H1 (cell line): Measurements from ENCODE around the gene SPHK1. TPM values are rescaled to one million over a fixed set of nuclear protein-coding genes. Genes with fewer than 3 reads are reported as not detected.

Source experiments
- CTCF ChIA-PET: fragments of 300-600 bp; sonication (Branson Sonifier 250); formaldehyde crosslinking; loops from one replicate; lab custom pipeline; 2021; ENCODE audit not compliant: partially characterized antibody; lab: Charles Lee
- POLR2A ChIA-PET: fragments of 300-600 bp; sonication (Branson Sonifier 250); formaldehyde crosslinking; loops from one replicate; lab custom pipeline; 2021; ENCODE audit warnings: inconsistent platforms; ENCODE audit not compliant: partially characterized antibody; lab: Charles Lee
- DNase-seq, 2 experiments: peaks; one replicate each; pipeline versions ENCODE4 v3.0.0 to v3.0.0-alpha.2; 2010 to 2022; ENCODE audit warnings: low spot score in 2 of 2, low read depth in 1 of 2, mixed read lengths in 1 of 2
- FAIRE-seq: peaks from 2 replicates; lab custom pipeline; 2011; peaks lifted over from hg19 to GRCh38; lab: Jason Lieb, UNC
- H2AFZ ChIP-seq: 2 replicates; pipeline ENCODE4 v1.8.1; 2012; ENCODE audit warnings: low read length, inconsistent platforms
- H2AK5ac ChIP-seq: 2 replicates; pipeline ENCODE4 v1.6.1; 2013; ENCODE audit warnings: low read depth, low read length
- H2BK120ac ChIP-seq: replicated peaks from 2 replicates; pipeline ENCODE3; 2013; ENCODE audit warnings: low read depth, low read length, inconsistent platforms
- H2BK12ac ChIP-seq: 2 replicates; pipeline ENCODE4 v1.6.1; 2013; ENCODE audit warnings: low read depth, low read length
- H2BK15ac ChIP-seq: 2 replicates; pipeline ENCODE4 v1.6.1; 2013; ENCODE audit warnings: low read length
- H2BK20ac ChIP-seq: 2 replicates; pipeline ENCODE4 v1.6.1; 2013; ENCODE audit warnings: low read length
- H2BK5ac ChIP-seq: 2 replicates; pipeline ENCODE4 v1.6.1; 2013; ENCODE audit warnings: low read depth, low read length
- H3K14ac ChIP-seq: 2 replicates; pipeline ENCODE4 v1.6.1; 2013; ENCODE audit warnings: inconsistent platforms; ENCODE audit not compliant: insufficient read length
- H3K18ac ChIP-seq: 2 replicates; pipeline ENCODE4 v1.6.1; 2013; ENCODE audit warnings: low read length; ENCODE audit errors: extremely low read depth
- H3K23ac ChIP-seq: 2 replicates; pipeline ENCODE4 v1.6.1; 2013; ENCODE audit warnings: inconsistent platforms; ENCODE audit not compliant: insufficient read length
- H3K23me2 ChIP-seq: 2 replicates; pipeline ENCODE4 v1.6.1; 2013; ENCODE audit warnings: low read depth, low read length
- H3K27ac ChIP-seq: 2 replicates; pipeline ENCODE4 v1.6.1; 2011; ENCODE audit warnings: low read depth, low read length, inconsistent platforms
- H3K27me3 ChIP-seq, 4 experiments: replicated peaks in 1 of 4; 1 replicate in 1 of 4; 2 replicates in 3 of 4; pipeline versions ENCODE4 v1.6.1 to v1.8.1; 2011 to 2013; ENCODE audit warnings: low read length in 3 of 4, mild to moderate bottlenecking in 3 of 4, inconsistent platforms in 2 of 4, mixed read lengths in 2 of 4, moderate library complexity in 1 of 4; ENCODE audit not compliant: control insufficient read depth in 3 of 4, insufficient read depth in 3 of 4; ENCODE audit errors: extremely low read depth in 1 of 4
- H3K36me3 ChIP-seq, 4 experiments: 2 replicates each; pipeline versions ENCODE4 v1.6.1 to v1.8.1; 2011 to 2013; ENCODE audit warnings: mild to moderate bottlenecking in 4 of 4, low read length in 3 of 4, moderate library complexity in 2 of 4, control low read depth in 1 of 4, inconsistent platforms in 1 of 4; ENCODE audit not compliant: insufficient read depth in 4 of 4, control insufficient read depth in 2 of 4
- H3K4ac ChIP-seq: replicated peaks from 2 replicates; pipeline ENCODE3; 2013; ENCODE audit warnings: low read length, low read depth, mixed read lengths, inconsistent platforms; ENCODE audit not compliant: insufficient read length
- H3K4me1 ChIP-seq, 4 experiments: replicated peaks in 1 of 4; 1 replicate in 1 of 4; 2 replicates in 3 of 4; pipeline versions ENCODE4 v1.6.1 to v1.8.1; 2011 to 2013; ENCODE audit warnings: low read length in 3 of 4, inconsistent platforms in 2 of 4, mixed read lengths in 1 of 4; ENCODE audit not compliant: insufficient read depth in 4 of 4, control insufficient read depth in 3 of 4
- H3K4me2 ChIP-seq, 2 experiments: 2 replicates each; pipeline versions ENCODE4 v1.6.1 to v1.8.1; 2011 to 2013; ENCODE audit warnings: low read depth in 2 of 2, low read length in 2 of 2, control low read depth in 1 of 2, inconsistent platforms in 1 of 2, mild to moderate bottlenecking in 1 of 2; ENCODE audit not compliant: insufficient read depth in 1 of 2
- H3K4me3 ChIP-seq, 4 experiments: fragments of 200-600, 300-600 bp in 1 of 4; sonication (generic), shearing (Covaris generic), sonication (Bioruptor Twin) in 1 of 4; 2 replicates each; pipeline versions ENCODE4 v1.5.1 to v1.8.1; 2011 to 2016; ENCODE audit warnings: low read length in 4 of 4, low read depth in 3 of 4, control low read depth in 2 of 4, inconsistent platforms in 2 of 4, mild to moderate bottlenecking in 2 of 4, mixed read lengths in 1 of 4, moderate library complexity in 1 of 4; ENCODE audit not compliant: insufficient read depth in 2 of 4; ENCODE audit errors: extremely low read depth in 1 of 4
- H3K56ac ChIP-seq: replicated peaks from 2 replicates; pipeline ENCODE3; 2013; ENCODE audit warnings: low read depth, mild to moderate bottlenecking, mixed read lengths, low read length, inconsistent platforms; ENCODE audit not compliant: insufficient read length
- H3K79me1 ChIP-seq: 2 replicates; pipeline ENCODE4 v1.6.1; 2013; ENCODE audit warnings: low read depth, low read length, control low read depth
- H3K79me2 ChIP-seq, 2 experiments: 2 replicates each; pipeline versions ENCODE4 v1.6.1 to v1.8.1; 2012 to 2013; ENCODE audit warnings: low read length in 2 of 2, mild to moderate bottlenecking in 2 of 2, inconsistent platforms in 1 of 2; ENCODE audit not compliant: insufficient read depth in 2 of 2, control insufficient read depth in 1 of 2
- H3K9ac ChIP-seq, 4 experiments: replicated peaks in 1 of 4; 1 replicate in 1 of 4; 2 replicates in 3 of 4; pipeline versions ENCODE4 v1.6.1 to v1.8.1; 2011 to 2013; ENCODE audit warnings: low read depth in 3 of 4, low read length in 3 of 4, control low read depth in 2 of 4, mild to moderate bottlenecking in 2 of 4, moderate library complexity in 2 of 4, inconsistent platforms in 1 of 4; ENCODE audit errors: extremely low read depth in 1 of 4
- H3K9me3 ChIP-seq, 2 experiments: 2 replicates each; pipeline versions ENCODE4 v1.6.1 to v1.8.1; 2012 to 2013; ENCODE audit warnings: mild to moderate bottlenecking in 2 of 2, moderate library complexity in 2 of 2, control low read depth in 1 of 2, inconsistent platforms in 1 of 2, low read depth in 1 of 2, low read length in 1 of 2, mixed read lengths in 1 of 2; ENCODE audit not compliant: insufficient read depth in 2 of 2
- H4K20me1 ChIP-seq, 2 experiments: replicated peaks in 1 of 2; 2 replicates each; pipeline versions ENCODE3 to v1.8.1; 2011 to 2013; ENCODE audit warnings: inconsistent platforms in 2 of 2, low read length in 2 of 2, mild to moderate bottlenecking in 1 of 2; ENCODE audit not compliant: insufficient read depth in 2 of 2, control insufficient read depth in 1 of 2
- H4K5ac ChIP-seq: 2 replicates; pipeline ENCODE4 v1.6.1; 2013; ENCODE audit warnings: low read length, low read depth, mixed read lengths, inconsistent platforms; ENCODE audit not compliant: insufficient read length
- H4K8ac ChIP-seq: 2 replicates; pipeline ENCODE4 v1.8.0; 2013; ENCODE audit warnings: mild to moderate bottlenecking, moderate library complexity, low read length, inconsistent platforms; ENCODE audit not compliant: insufficient read depth; ENCODE audit errors: extremely low read depth
- H4K91ac ChIP-seq: replicated peaks from 2 replicates; pipeline ENCODE3; 2013; ENCODE audit warnings: low read length, mixed read lengths, inconsistent platforms; ENCODE audit not compliant: insufficient read length
- GABPA ChIP-seq: IDR thresholded peaks from 2 replicates; pipeline ENCODE4 v1.6.1; 2011; ENCODE audit warnings: mild to moderate bottlenecking, low read length, moderate library complexity, borderline replicate concordance; ENCODE audit not compliant: insufficient read depth
- PHF8 ChIP-seq: fragments of 200-600 bp; sonication (generic); conservative IDR thresholded peaks from 2 replicates; pipeline ENCODE4 v1.7.1; 2012; ENCODE audit warnings: low read depth, mild to moderate bottlenecking, inconsistent platforms, low read length, moderate library complexity
- SP2 ChIP-seq: IDR thresholded peaks from 2 replicates; pipeline ENCODE4 v1.6.1; 2012; ENCODE audit warnings: mild to moderate bottlenecking, low read length, inconsistent platforms
- WGBS, 2 experiments: shearing (Covaris generic) in 1 of 2; methylation state at CpG; one replicate each; pipeline versions ENCODE4 v1.1.6 to v1.1.7; 2013 to 2015; ENCODE audit warnings: low lambda C conversion rate in 2 of 2, mixed read lengths in 2 of 2, inconsistent platforms in 1 of 2, low coverage in 1 of 2, missing lambda C conversion rate in 1 of 2; ENCODE audit not compliant: insufficient replicate concordance in 2 of 2, insufficient coverage in 1 of 2, insufficient read length in 1 of 2; ENCODE audit errors: extremely low coverage in 1 of 2, missing lambda C conversion rate in 1 of 2; 5-methylcytosine and 5-hydroxymethylcytosine counted together
- polyA plus RNA-seq, 7 experiments: library from polyadenylated mRNA; depleted of rRNA in 3 of 7; stranded (reverse) in 5 of 7; unstranded in 2 of 7; fragments of >200 nt in 5 of 7; fragments of 200-250 nt in 2 of 7; gene quantifications; 1 replicate in 5 of 7; 2 replicates in 1 of 7; 4 replicates in 1 of 7; pipeline versions ENCODE4 v1.2.1 to v1.2.3, GENCODE V29; 2011 to 2013; ENCODE audit warnings: missing spikeins in 2 of 7, mixed read lengths in 2 of 7
- total RNA-seq: library from RNA; stranded (reverse); fragmentation: NEBNext Ultra II Directional; extraction: Animal tissue kit (Norgen Biotek cat#: 25700); gene quantifications from 2 replicates; pipeline ENCODE4 v1.2.1, GENCODE V29; 2021

The SPHK1 gene
- total and polyA plus RNA-seq, 2 of the 8 experiments (the other 6 are each of a cell fraction or from before 2014, with no cell fraction given): 2.4 TPM

- H3K27me3 ChIP-seq: no peaks in the 10 kb centered on the region
- H2BK15ac ChIP-seq: no peak overlapping the region
- H3K9me3 ChIP-seq: no peaks in the 10 kb centered on the region
- H3K4me2 ChIP-seq: no peak overlapping the region
- H3K23ac ChIP-seq: no peak overlapping the region
- ChIA-PET CTCF (interaction anchor here (1.4 to 29.3 kb wide), 2 partner anchors 27 to 58 kb away, joined by 4 to 635 read pairs; partner anchors contain the start of gene SPHK1), POLR2A (no interaction called here)
- no peak overlapping the region for H2BK120ac ChIP-seq
- H2BK20ac ChIP-seq: no peak overlapping the region
- 79% methylated on average over 6 of the region's 6 CpGs; no CpG with 5 or more reads in 1 of the 2 experiments for WGBS, 2 experiments
- no peaks in the 10 kb centered on the region for H3K23me2 ChIP-seq
- H2BK5ac ChIP-seq: no peak overlapping the region
- H2BK12ac ChIP-seq: no peak overlapping the region
- H2AK5ac ChIP-seq: no peak overlapping the region
- H4K91ac ChIP-seq: no peak overlapping the region
- H3K79me1 ChIP-seq: no peaks in the 10 kb centered on the region
- no peak overlapping the region for H4K5ac ChIP-seq
- no peaks in the 10 kb centered on the region for H3K79me2 ChIP-seq
- no peak overlapping the region for H3K18ac ChIP-seq
- H3K4me1 ChIP-seq: no peaks in the 10 kb centered on the region
- H2AFZ ChIP-seq: no peak overlapping the region
- H3K14ac ChIP-seq: no peak overlapping the region
- no peaks in the 10 kb centered on the region for H4K20me1 ChIP-seq
- TF ChIP-seq SP2: no peak
- no peak for TF ChIP-seq GABPA
- no peak for TF ChIP-seq PHF8
- FAIRE-seq (no peak), DNase-seq (no peak)
- no peaks in the 10 kb centered on the region for H3K36me3 ChIP-seq
- H3K56ac ChIP-seq: no peak overlapping the region
- H3K27ac ChIP-seq: no peak overlapping the region
- no peak overlapping the region for H3K4me3 ChIP-seq
- H4K8ac ChIP-seq: no peak overlapping the region
- H3K4ac ChIP-seq: no peak overlapping the region
- H3K9ac ChIP-seq: no peak overlapping the region
These were observed 25.0 kb upstream of the SPHK1 start for GRCh38 chr17:76359375-76359774.
